Kidney tubule cell (primary cell): ENCODE data around the gene FGGY.
"Not testable (repeated sequence)": the region's sequence is repeated elsewhere in the genome, so short reads cannot be mapped to it uniquely, and the experiment has no call there.

Experiments
- DNase-seq: peaks from one replicate; pipeline ENCODE4 v3.0.0-alpha.2; 2018; ENCODE audit warnings: low spot score

FGGY gene

GRCh38 chr1:59296358-59297256 lies at the start of gene FGGY:
TSS of gene FGGY (plus strand) at chr1:59297094. CDS start at chr1:59321550, 24,456 bp downstream.
- peak; percentile 99 for DNase-seq

DNA sequence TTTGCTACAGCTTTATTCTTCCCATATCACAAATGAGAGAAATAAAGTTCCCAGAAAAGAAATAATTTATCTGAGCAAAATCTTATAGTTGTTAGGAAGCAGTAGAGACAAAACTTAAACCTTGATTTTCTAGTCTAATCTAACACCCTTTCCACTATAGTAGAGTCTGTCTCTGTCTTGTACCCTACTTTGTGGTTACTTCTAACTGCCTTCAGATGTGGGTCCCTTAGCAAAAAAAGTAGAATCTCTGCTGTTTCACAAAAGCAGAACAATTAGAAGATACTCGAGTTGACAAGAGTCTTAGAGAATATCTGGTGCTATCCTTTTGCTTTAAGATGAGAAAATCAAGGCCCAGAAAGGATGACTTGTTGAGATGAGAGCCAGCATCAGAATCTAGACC lies 48.1 kb upstream of the FGGY start:
- DNase-seq: no peak

- no peak for DNase-seq
These were observed 47.3 kb upstream of the FGGY start for GRCh38 chr1:59249396-59250137.

- not testable (repeated sequence) for DNase-seq
These were observed 45.8 kb upstream of the FGGY start for GRCh38 chr1:59251061-59251460.

DNA sequence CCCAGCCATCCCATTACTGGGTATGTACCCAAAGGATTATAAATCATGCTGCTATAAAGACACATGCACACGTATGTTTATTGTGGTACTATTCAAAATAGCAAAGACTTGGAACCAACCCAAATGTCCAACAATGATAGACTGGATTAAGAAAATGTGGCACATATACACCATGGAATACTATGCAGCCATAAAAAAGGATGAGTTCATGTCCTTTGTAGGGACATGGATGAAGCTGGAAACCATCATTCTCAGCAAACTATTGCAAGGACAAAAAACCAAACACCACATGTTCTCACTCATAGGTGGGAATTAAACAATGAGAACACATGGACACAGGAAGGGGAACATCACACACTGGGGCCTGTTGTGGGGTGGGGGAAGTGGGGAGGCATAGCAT lies 40.5 kb upstream of the FGGY start:
- DNase-seq: not testable (repeated sequence)

GRCh38 chr1:59258412-59259032 lies 38.4 kb upstream of the FGGY start:
- DNase-seq: no peak

DNA sequence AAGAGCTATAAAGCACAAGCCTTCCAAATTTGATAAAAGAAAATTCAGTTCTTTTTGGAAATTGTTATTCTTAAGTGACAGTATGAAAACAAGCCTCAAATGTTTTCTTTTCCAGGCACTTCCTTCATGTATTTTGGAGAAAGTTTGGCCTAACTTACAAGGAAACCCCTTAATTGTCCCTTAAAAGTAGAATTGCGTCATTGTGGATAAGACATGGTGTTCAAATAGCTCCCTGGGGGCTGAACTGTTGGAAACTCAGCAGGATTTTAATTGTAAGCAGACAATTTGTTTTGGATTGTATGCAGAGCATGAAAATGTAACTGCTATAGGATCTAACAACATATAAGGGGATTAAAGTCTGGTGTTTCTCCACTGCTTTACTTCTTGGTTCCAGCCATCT lies 35.4 kb upstream of the FGGY start:
- no peak for DNase-seq

DNA sequence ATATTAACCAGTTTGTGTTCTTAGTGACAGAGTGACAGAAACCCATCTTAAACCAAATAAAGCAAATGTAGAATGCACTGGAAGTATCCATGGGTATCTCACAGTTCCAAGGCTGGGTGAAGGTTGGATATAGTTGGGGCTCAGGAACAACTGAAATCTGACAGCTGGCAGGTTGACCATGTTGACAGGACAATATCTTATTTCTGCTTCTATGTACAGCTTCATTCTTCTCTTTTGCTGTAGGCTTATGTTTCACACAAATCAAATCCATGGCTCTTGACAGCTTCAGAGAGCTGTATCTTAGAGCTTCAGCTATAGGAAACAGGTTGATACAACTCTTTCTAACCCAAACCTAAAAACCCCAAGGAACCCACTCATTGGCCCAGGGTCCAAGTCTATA lies 34.3 kb upstream of the FGGY start:
- no peak for DNase-seq

DNA sequence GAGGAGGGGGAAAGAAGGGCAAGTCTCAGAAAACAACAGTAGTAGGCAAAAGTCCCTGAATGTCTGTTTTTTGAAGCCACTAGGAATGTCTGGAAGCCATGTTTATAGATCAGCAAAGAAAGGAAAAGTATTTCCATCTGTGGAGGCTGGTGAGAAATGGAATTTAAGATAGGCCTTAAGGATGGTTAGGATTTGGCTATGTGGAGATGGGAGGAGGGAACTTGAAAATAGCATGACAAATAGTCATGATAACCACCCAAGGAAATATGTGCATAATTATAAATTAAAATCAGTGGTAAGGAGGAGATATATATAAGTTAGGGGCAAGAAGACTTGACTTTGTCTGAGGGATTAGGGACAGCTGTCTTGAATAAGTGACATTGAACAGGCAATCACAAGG lies 33.8 kb upstream of the FGGY start:
- DNase-seq: no peak

GRCh38 chr1:59265622-59266021 lies 31.3 kb upstream of the FGGY start:
- DNase-seq: no peak

DNA sequence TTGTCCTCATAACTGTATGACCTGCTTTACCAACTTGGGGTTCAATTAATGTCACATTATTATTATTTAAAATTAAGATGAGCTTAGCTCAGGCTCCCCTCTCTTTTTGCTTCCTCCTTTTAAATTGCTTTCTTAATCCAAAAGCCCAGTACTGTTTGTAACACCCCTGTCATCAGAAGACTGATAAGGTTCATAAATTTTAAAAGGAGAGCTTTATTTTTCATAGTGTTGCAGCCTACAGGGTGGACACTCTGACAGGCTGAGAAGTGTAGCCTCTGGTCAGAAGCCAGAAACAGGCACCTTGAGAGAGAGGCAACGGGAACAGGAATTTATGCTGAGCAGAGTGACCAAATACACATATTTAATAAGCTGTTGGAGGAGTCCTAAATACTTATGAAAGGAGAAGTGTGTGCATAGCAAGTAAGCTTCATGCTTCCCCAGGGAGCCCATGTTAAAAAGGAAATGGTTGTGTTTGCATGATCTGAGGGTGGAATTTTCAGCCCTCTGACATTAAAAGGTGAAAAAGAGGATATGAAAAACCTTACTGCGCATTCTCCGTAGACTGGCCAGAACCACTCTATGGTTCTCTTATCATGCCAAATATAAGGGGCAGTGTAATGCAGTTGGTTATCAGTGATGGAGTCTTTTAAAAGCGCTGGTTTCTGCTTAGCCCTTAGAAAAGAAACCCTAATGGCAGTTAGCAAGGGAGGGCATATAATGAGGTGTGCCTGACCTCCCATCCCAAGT lies 30.5 kb upstream of the FGGY start:
- no peak for DNase-seq

DNA sequence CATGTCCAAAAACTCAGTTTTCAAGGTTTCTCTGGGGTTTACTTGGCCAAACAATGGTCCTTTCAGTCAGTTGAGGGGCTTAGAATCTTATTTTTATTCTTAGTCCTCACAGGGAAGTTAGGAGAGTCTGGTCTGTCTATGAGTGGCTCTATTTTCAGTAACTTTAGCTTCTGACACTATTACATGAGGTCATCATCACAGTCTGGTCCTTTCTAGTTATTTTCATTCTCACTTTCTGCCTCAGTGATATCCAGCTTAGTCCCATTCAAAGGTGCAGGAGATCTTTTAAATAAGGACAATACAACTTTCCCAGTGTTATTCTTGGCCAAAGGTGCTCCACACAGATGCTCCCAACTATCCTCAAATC lies 30.0 kb upstream of the FGGY start:
- DNase-seq: no peak

GRCh38 chr1:59268406-59268805 lies 28.5 kb upstream of the FGGY start:
- no peak for DNase-seq

GRCh38 chr1:59271561-59272260 lies 25.2 kb upstream of the FGGY start:
- no peak for DNase-seq

- peak; percentile 84 for DNase-seq
These were observed 24.4 kb upstream of the FGGY start for GRCh38 chr1:59272507-59272906.

DNA sequence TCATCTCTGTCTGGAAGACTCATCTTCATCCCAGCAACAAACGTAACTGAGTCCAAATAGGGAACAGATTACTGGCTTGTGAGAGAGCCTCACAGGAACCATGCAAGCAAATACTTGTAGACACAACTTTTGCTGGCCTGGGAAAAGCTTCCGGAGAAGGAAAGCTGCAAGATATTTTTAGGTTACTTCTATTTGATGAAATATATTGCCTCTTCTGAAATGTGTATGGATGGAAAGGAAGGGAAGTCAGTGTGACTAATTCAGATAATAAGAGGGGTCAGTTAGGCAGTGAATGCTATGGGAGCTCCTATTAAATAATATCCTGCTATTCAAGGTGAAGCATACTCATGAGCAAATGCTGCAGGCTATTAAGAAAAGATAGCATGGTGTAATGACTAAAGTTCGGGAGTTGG lies 20.4 kb upstream of the FGGY start:
- no peak for DNase-seq

DNA sequence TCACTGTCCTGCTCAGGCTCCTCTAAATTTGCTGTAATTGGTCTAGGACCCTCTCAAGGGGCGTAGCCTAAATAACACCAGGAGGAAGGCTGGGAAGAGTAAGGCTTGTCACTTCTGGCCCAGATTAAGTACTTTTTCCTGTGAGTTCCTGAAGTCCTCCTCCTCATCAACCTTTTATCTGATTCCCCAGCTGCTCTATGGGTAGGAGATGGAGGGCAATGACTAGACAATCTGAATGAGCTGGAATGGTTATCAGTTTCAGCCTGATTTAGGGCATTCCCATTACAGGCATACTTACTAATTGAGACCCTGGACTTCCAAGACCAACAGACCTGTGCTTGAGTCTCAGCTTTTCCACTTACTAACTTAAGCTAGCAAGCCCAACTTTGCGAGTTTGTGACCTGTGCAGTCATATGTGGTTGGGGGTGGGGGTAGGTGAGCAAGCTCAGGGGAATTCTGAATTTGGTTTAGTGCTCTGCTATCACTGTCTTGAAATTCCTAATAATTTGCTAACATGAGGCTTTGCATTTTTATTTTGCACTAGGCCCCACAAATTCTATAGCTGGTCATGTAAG lies 18.0 kb upstream of the FGGY start:
- DNase-seq: no peak

DNA sequence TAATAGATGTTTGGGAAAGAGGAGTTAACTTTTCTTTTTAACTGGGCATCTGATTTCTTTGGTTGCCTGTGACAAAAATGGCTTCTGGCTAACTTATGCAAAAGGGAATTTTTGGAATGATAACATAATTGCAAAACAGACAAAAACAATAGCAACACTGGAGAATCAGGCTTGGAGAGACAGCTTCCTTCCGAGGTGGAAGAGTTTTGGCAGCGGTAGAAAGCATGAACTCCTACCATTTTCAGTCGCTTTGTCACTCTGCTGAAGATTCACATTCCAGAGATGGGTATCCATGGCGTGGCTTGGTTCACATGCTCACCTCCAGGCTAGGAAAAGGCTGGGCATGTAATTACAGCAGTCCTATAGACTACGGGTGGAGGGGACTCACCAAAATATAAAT lies 17.2 kb upstream of the FGGY start:
- DNase-seq: no peak

DNA sequence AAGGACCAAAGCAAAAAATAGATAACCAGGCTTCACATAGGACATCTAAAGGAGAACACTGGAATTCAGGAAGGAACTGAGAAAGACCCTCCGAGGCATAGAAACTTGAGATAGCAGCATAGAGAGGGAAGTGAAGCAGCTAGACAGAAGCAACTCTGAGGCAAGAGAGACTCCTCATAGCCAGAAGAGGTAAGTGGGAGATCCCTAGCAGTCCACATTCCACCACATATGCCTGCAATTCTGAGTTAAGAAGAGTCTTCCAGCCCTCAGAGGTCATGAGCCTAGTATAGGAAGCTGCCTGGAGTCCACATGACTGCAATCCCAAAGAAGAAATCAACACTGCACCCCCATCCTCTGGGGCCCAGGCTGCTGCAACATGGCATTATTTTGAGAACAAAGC lies 13.9 kb upstream of the FGGY start:
- DNase-seq: no peak

- peak; percentile 28 for DNase-seq
These were observed 11.2 kb upstream of the FGGY start for GRCh38 chr1:59285691-59286090.

DNA sequence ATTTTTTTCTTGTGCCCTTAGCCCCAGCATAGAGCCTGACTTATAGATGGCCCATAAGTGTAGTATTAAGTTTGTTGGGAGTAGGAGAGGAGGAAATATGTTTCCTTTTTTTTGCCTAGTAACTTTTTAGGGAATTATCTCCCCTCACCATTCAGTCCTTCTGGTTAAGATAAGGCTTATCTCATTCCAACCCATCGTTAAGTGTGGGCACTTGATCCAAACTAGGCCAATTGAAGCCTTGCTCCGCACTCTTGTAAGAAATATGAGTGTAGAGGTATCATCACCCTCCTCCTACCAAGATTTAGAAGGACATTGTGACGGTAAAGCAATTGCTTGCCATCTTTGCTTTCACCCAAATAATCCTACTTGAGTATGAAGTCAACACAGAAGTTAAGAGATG lies 8.8 kb upstream of the FGGY start:
- DNase-seq: no peak
